ENCODE data around the gene PSEN2. TPM values are rescaled to one million over a fixed set of nuclear protein-coding genes. Genes with fewer than 3 reads are reported as not detected.

Gene PSEN2
- total and polyA plus RNA-seq, 2 of the 8 experiments (the other 6 are each of a cell fraction or from before 2014, with no cell fraction given), result 22.9 to 29.0 TPM

- TF ChIP-seq SIN3A (conservative IDR thresholded peaks at IDR 0.05 in 1 of 2, IDR thresholded peaks at IDR 0.05 in 1 of 2; ENCODE audit: low read depth in 1 of 2, low read length in 2 of 2) (no peak), SIX5 (IDR thresholded peaks at IDR 0.05; ENCODE audit: low read depth, low read length) (no peak), ATF2 (IDR thresholded peaks at IDR 0.05; ENCODE audit: low read length) (no peak)
These were observed 1.4 kb downstream of the PSEN2 start (continued) for GRCh38 chr1:226871636-226872327.
